Neural progenitor cell (in vitro differentiated cells): ENCODE results near the gene ABHD14A. TPM values are rescaled to one million over a fixed set of nuclear protein-coding genes. Genes with fewer than 3 reads are reported as not detected.

ENCODE experiments used
- DNase-seq: peaks from one replicate; pipeline ENCODE4 v3.0.0-alpha.2; 2016; ENCODE audit warnings: low spot score
- H2AFZ ChIP-seq: fragments of 200-600 bp; sonication (generic); replicated peaks from 2 replicates; pipeline ENCODE4 v1.6.1; 2016; ENCODE audit warnings: antibody characterized with exemption
- H3F3A ChIP-seq: fragments of 200-600 bp; sonication (generic); 2 replicates; pipeline ENCODE4 v1.6.1; 2016; ENCODE audit warnings: antibody characterized with exemption, low read depth
- H3K27ac ChIP-seq: fragments of 200-600 bp; sonication (generic); 2 replicates; pipeline ENCODE4 v1.5.1; 2016; ENCODE audit warnings: mild to moderate bottlenecking
- H3K27me3 ChIP-seq: fragments of 200-600 bp; sonication (generic); 2 replicates; pipeline ENCODE4 v1.6.1; 2016; ENCODE audit warnings: mild to moderate bottlenecking, moderate library complexity
- H3K36me3 ChIP-seq: fragments of 200-600 bp; sonication (generic); 2 replicates; pipeline ENCODE4 v1.5.1; 2016
- H3K4me1 ChIP-seq: fragments of 200-600 bp; sonication (generic); 2 replicates; pipeline ENCODE4 v1.6.1; 2016; ENCODE audit warnings: mixed run types
- H3K4me2 ChIP-seq: fragments of 200-600 bp; sonication (generic); 2 replicates; pipeline ENCODE4 v1.6.1; 2016
- H3K4me3 ChIP-seq: fragments of 200-600 bp; sonication (generic); 2 replicates; pipeline ENCODE4 v1.5.1; 2016
- H3K79me2 ChIP-seq: fragments of 200-600 bp; sonication (generic); 2 replicates; pipeline ENCODE4 v1.6.1; 2016; ENCODE audit warnings: low read depth
- H3K9ac ChIP-seq: fragments of 200-600 bp; sonication (generic); 2 replicates; pipeline ENCODE4 v1.6.1; 2016
- H3K9me3 ChIP-seq: fragments of 200-600 bp; sonication (generic); 2 replicates; pipeline ENCODE4 v1.5.1; 2016; ENCODE audit warnings: low read depth
- H4K20me1 ChIP-seq: fragments of 200-600 bp; sonication (generic); 2 replicates; pipeline ENCODE4 v1.6.1; 2016; ENCODE audit warnings: low read depth
- H3K27ac Mint-ChIP-seq: 3 replicates; pipeline ENCODE4 v1.8.0; 2021; ENCODE audit warnings: mixed read lengths
- H3K27me3 Mint-ChIP-seq: 2 replicates; pipeline ENCODE4 v1.8.0; 2022; ENCODE audit warnings: low read depth, mild to moderate bottlenecking, inconsistent platforms, moderate library complexity, mixed read lengths; ENCODE audit not compliant: insufficient read depth
- H3K36me3 Mint-ChIP-seq: 3 replicates; pipeline ENCODE4 v1.8.0; 2021; ENCODE audit warnings: mixed read lengths
- H3K4me1 Mint-ChIP-seq: 3 replicates; pipeline ENCODE4 v1.8.0; 2021; ENCODE audit warnings: mixed read lengths
- H3K4me3 Mint-ChIP-seq: 3 replicates; pipeline ENCODE4 v1.8.0; 2021; ENCODE audit warnings: mild to moderate bottlenecking, moderate library complexity, mixed read lengths
- H3K9me3 Mint-ChIP-seq: 3 replicates; pipeline ENCODE4 v1.8.0; 2020; ENCODE audit warnings: mixed read lengths
- CTCF ChIP-seq: fragments of 200-600 bp; sonication (generic); IDR thresholded peaks from 2 replicates; pipeline ENCODE4 v1.5.1; 2017; ENCODE audit warnings: antibody characterized with exemption, mild to moderate bottlenecking
- EZH2 ChIP-seq: fragments of 200-600 bp; sonication (generic); IDR thresholded peaks from 2 replicates; pipeline ENCODE4 v1.6.1; 2017; ENCODE audit warnings: antibody characterized with exemption, mild to moderate bottlenecking, moderate library complexity
- EZH2phosphoT487 ChIP-seq: fragments of 200-600 bp; sonication (generic); IDR thresholded peaks from 2 replicates; pipeline ENCODE4 v1.6.1; 2017; ENCODE audit warnings: antibody characterized with exemption
- total RNA-seq: library from RNA; depleted of rRNA; stranded (reverse); fragments of >200 nt; gene quantifications from 2 replicates; pipeline ENCODE4 v1.2.3, GENCODE V29; 2015; ENCODE audit warnings: low replicate concordance

ABHD14A gene
- total RNA-seq, 1 donor from 2014 or later, result 4.0 TPM

- Histone ChIP-seq H3K36me3 (no peaks in the 10 kb centered on the region), H3K27ac (no peak overlapping the region), H3F3A (peaks cover 39% of the 10 kb centered on the region), H3K79me2 (peaks cover 10% of the 10 kb centered on the region), H3K4me2 (no peak overlapping the region), H3K9ac (no peak overlapping the region), H2AFZ (no peak overlapping the region), H3K9me3 (no peaks in the 10 kb centered on the region), H3K4me3 (no peak overlapping the region), H4K20me1 (no peaks in the 10 kb centered on the region), H3K27me3 (no peaks in the 10 kb centered on the region), H3K4me1 (peaks cover 16% of the 10 kb centered on the region)
- Mint-ChIP-seq H3K4me1 (peaks cover 27% of the 10 kb centered on the region), H3K36me3 (peaks cover 3% of the 10 kb centered on the region), H3K9me3 (no peaks in the 10 kb centered on the region), H3K4me3 (no peak overlapping the region), H3K27me3 (peaks cover 8% of the 10 kb centered on the region), H3K27ac (no peak overlapping the region)
- no peak for TF ChIP-seq EZH2
- TF ChIP-seq CTCF, result no peak
- TF ChIP-seq EZH2phosphoT487, result no peak
- DNase-seq, result no peak
Observed at GRCh38 chr3:51985063-51985462, 10.2 kb downstream of the ABHD14A start.

GRCh38 chr3:51986010-51986947 is 11.4 kb downstream of the ABHD14A start:
- H3K27ac ChIP-seq, result no peak overlapping the region
- no peak overlapping the region for H3K27ac Mint-ChIP-seq
- TF ChIP-seq CTCF, result no peak
- TF ChIP-seq EZH2phosphoT487, result no peak
- no peak for TF ChIP-seq EZH2
- no peak overlapping the region for H3K4me3 Mint-ChIP-seq
- H4K20me1 ChIP-seq, result no peaks in the 10 kb centered on the region
- peaks cover 4% of the 10 kb centered on the region for H3K36me3 Mint-ChIP-seq
- peaks cover 16% of the 10 kb centered on the region for H3K4me1 ChIP-seq
- H3K36me3 ChIP-seq, result no peaks in the 10 kb centered on the region
- H3K9me3 Mint-ChIP-seq, result no peaks in the 10 kb centered on the region
- no peak for DNase-seq
- H3K4me3 ChIP-seq, result no peak overlapping the region
- H3K4me1 Mint-ChIP-seq, result peaks cover 29% of the 10 kb centered on the region
- H3K79me2 ChIP-seq, result peaks cover 10% of the 10 kb centered on the region
- H3K9ac ChIP-seq, result no peak overlapping the region
- no peaks in the 10 kb centered on the region for H3K27me3 ChIP-seq
- no peak overlapping the region for H3K4me2 ChIP-seq
- H3K27me3 Mint-ChIP-seq, result peaks cover 10% of the 10 kb centered on the region
- no peaks in the 10 kb centered on the region for H3K9me3 ChIP-seq
- H2AFZ ChIP-seq, result no peak overlapping the region
- peaks cover 43% of the 10 kb centered on the region for H3F3A ChIP-seq

- Histone ChIP-seq H3K27me3 (no peaks in the 10 kb centered on the region), H3K4me1 (peaks cover 10% of the 10 kb centered on the region), H3K4me3 (no peak overlapping the region), H2AFZ (no peak overlapping the region), H3K27ac (no peak overlapping the region), H3K79me2 (peaks cover 14% of the 10 kb centered on the region), H3K9me3 (no peaks in the 10 kb centered on the region), H4K20me1 (peaks cover 7% of the 10 kb centered on the region), H3F3A (peaks cover 47% of the 10 kb centered on the region), H3K4me2 (no peak overlapping the region), H3K36me3 (peaks cover 6% of the 10 kb centered on the region), H3K9ac (no peak overlapping the region)
- H3K36me3 Mint-ChIP-seq, result peaks cover 9% of the 10 kb centered on the region
- peaks cover 28% of the 10 kb centered on the region for H3K4me1 Mint-ChIP-seq
- no peak overlapping the region for H3K27ac Mint-ChIP-seq
- H3K27me3 Mint-ChIP-seq, result peaks cover 11% of the 10 kb centered on the region
- TF ChIP-seq EZH2phosphoT487 (no peak), CTCF (no peak), EZH2 (no peak)
- H3K9me3 Mint-ChIP-seq, result no peaks in the 10 kb centered on the region
- no peak for DNase-seq
- H3K4me3 Mint-ChIP-seq, result no peak overlapping the region
Observed at GRCh38 chr3:51987568-51987967, 12.7 kb downstream of the ABHD14A start.
